NCI-H345 (cell line): ENCODE data around the gene TRIM23.

Source experiments
- DNase-seq: peaks from one replicate; lab custom pipeline; 2025; lab: John Stamatoyannopoulos, UW

The TRIM23 gene

GRCh38 chr5:65563777-65564176 is 60.4 kb downstream of the TRIM23 start:
- DNase-seq, result no peak

GRCh38 chr5:65562731-65563701 is 61.1 kb downstream of the TRIM23 start, which contains the start of the genes CENPK and PPWD1:
Gene CENPK, minus strand, starts transcription at chr5:65563168. Its CDS starts 8,261 bp downstream, at chr5:65554907.
Gene PPWD1, plus strand, starts transcription at chr5:65563296. Its CDS starts 15 bp downstream, at chr5:65563311.
- DNase-seq, result peak; percentile 94

GRCh38 chr5:65556718-65557117 is 67.4 kb downstream of the TRIM23 start:
- no peak for DNase-seq

- DNase-seq, result no peak
Measured at GRCh38 chr5:65556181-65556580, 68.0 kb downstream of the TRIM23 start.

GRCh38 chr5:65555287-65555686 is 68.8 kb downstream of the TRIM23 start:
- DNase-seq, result no peak

GRCh38 chr5:65553941-65554340 is 70.2 kb downstream of the TRIM23 start:
- no peak for DNase-seq

- DNase-seq, result no peak
Measured at GRCh38 chr5:65548281-65548680, 75.9 kb downstream of the TRIM23 start.

GRCh38 chr5:65546141-65546540 is 78.0 kb downstream of the TRIM23 start:
- DNase-seq, result no peak

GRCh38 chr5:65544473-65544872 is 79.7 kb downstream of the TRIM23 start:
- DNase-seq, result no peak

- DNase-seq, result no peak
Measured at GRCh38 chr5:65539827-65540226, 84.3 kb downstream of the TRIM23 start.
